ENCODE results near the gene ZNF341. TPM values are rescaled to one million over a fixed set of nuclear protein-coding genes. Genes with fewer than 3 reads are reported as not detected.

ZNF341 gene
- total and polyA plus RNA-seq, 8 donors: 3.4 to 5.2 (median 4.2) TPM

Other genes starting within 250 kb of the ZNF341 start
- gene CBFA2T2, start 241.9 kb upstream of the ZNF341 start, total RNA-seq: 10 to 100 TPM; 11.9 to 14.5 TPM
- 10 to 100 TPM; 40.3 to 54.4 (median 47.0) TPM for gene CBFA2T2, start 241.9 kb upstream of the ZNF341 start, polyA plus RNA-seq (ENCODE audit: insufficient read length in 6 of 6)
- gene C20orf144, start 69.7 kb upstream of the ZNF341 start, total RNA-seq: under 1 TPM in 1 of 2 donors, not detected in 1; 0.24 TPM
- gene C20orf144, start 69.7 kb upstream of the ZNF341 start, polyA plus RNA-seq (ENCODE audit: insufficient read length in 6 of 6): under 1 TPM; 0.26 to 0.78 (median 0.39) TPM
- gene ACTL10, start 65.1 kb upstream of the ZNF341 start, total RNA-seq: 1 to 10 TPM; 1.2 to 2.3 TPM
- gene ACTL10, start 65.1 kb upstream of the ZNF341 start, polyA plus RNA-seq (ENCODE audit: insufficient read length in 6 of 6): under 1 TPM; 0.30 to 0.79 (median 0.48) TPM
- 10 to 100 TPM; 53.7 to 72.9 TPM for gene NECAB3, start 57.6 kb upstream of the ZNF341 start, total RNA-seq
- gene NECAB3, start 57.6 kb upstream of the ZNF341 start, polyA plus RNA-seq (ENCODE audit: insufficient read length in 6 of 6): 10 to 100 TPM; 22.3 to 34.5 (median 30.7) TPM
- gene E2F1, start 45.6 kb upstream of the ZNF341 start, total RNA-seq: 10 to 100 TPM; 14.2 to 23.6 TPM
- gene E2F1, start 45.6 kb upstream of the ZNF341 start, polyA plus RNA-seq (ENCODE audit: insufficient read length in 6 of 6): 10 to 100 TPM; 12.2 to 18.0 (median 16.4) TPM
- gene PXMP4, start 11.7 kb upstream of the ZNF341 start, total RNA-seq: 10 to 100 TPM; 25.4 to 47.5 TPM
- gene PXMP4, start 11.7 kb upstream of the ZNF341 start, polyA plus RNA-seq (ENCODE audit: insufficient read length in 6 of 6): 10 to 100 TPM; 11.6 to 18.5 (median 14.1) TPM
- gene CHMP4B, start 79.4 kb downstream of the ZNF341 start, total RNA-seq: 10 to 100 TPM; 83.2 to 90.5 TPM
- 100 to 1,000 TPM; 109 to 117 (median 112) TPM for gene CHMP4B, start 79.4 kb downstream of the ZNF341 start, polyA plus RNA-seq (ENCODE audit: insufficient read length in 6 of 6)

Measured in left lung (tissue), 8 donors.